Measurements from ENCODE around the gene GCH1. TPM values are rescaled to one million over a fixed set of nuclear protein-coding genes. Genes with fewer than 3 reads are reported as not detected.

The GCH1 gene
- total RNA-seq, 6 experiments from 2014 or later: 41.5 to 93.6 (median 58.1) TPM

GRCh38 chr14:54853339-54853738 is 49.3 kb downstream of the GCH1 start:
- intact Hi-C loops (cut with DNase I): no loop called here
- Histone ChIP-seq H3K27ac (no peak overlapping the region), H3K4me3 (no peak overlapping the region), H3K27me3 (no peaks in the 10 kb centered on the region), H3K36me3 (no peaks in the 10 kb centered on the region), H3K9me3 (no peaks in the 10 kb centered on the region), H3K4me1 (peaks cover 0 to 24% (median 3%) of the 10 kb centered on the region in 4 donors)
- no peak for ATAC-seq
- WGBS (ENCODE audit: insufficient coverage, low coverage, low lambda C conversion rate, missing lambda C conversion rate): 90% methylated on average over 3 of the region's 3 CpGs
- DNase-seq: no peak
- TF ChIP-seq POLR2A (IDR thresholded peaks at IDR 0.05) (no peak), CTCF (IDR thresholded peaks at IDR 0.05) (no peak)

GRCh38 chr14:54852215-54852614 is 50.4 kb downstream of the GCH1 start:
- TF ChIP-seq CTCF (IDR thresholded peaks at IDR 0.05) (no peak), POLR2A (IDR thresholded peaks at IDR 0.05) (no peak)
- no peak overlapping the region for H3K27ac ChIP-seq
- intact Hi-C loops (cut with DNase I): no loop called here
- H3K4me3 ChIP-seq: no peak overlapping the region
- ATAC-seq (peak; percentile 42 to 85 (median 77)), DNase-seq (no peak)
- peaks cover 0 to 24% (median 3%) of the 10 kb centered on the region in 4 donors for H3K4me1 ChIP-seq
- 75% methylated on average over 1 of the region's 3 CpGs for WGBS (ENCODE audit: insufficient coverage, low coverage, low lambda C conversion rate, missing lambda C conversion rate)
- no peaks in the 10 kb centered on the region for H3K9me3 ChIP-seq
- H3K36me3 ChIP-seq: no peaks in the 10 kb centered on the region
- H3K27me3 ChIP-seq: no peaks in the 10 kb centered on the region

- intact Hi-C loops (cut with DNase I): no loop called here
- no peak for DNase-seq
- H3K9me3 ChIP-seq: no peaks in the 10 kb centered on the region
- H3K27me3 ChIP-seq: no peaks in the 10 kb centered on the region
- no peaks in the 10 kb centered on the region for H3K36me3 ChIP-seq
- no peak for ATAC-seq
- 91% methylated on average over 1 of the region's 1 CpG for WGBS (ENCODE audit: insufficient coverage, low coverage, low lambda C conversion rate, missing lambda C conversion rate)
- peaks cover 0 to 27% (median 8%) of the 10 kb centered on the region in 4 donors for H3K4me1 ChIP-seq
- H3K4me3 ChIP-seq: no peak overlapping the region
- no peak overlapping the region for H3K27ac ChIP-seq
- no peak for TF ChIP-seq CTCF (IDR thresholded peaks at IDR 0.05)
- TF ChIP-seq POLR2A (IDR thresholded peaks at IDR 0.05): no peak
Measured at GRCh38 chr14:54848910-54849309, 53.7 kb downstream of the GCH1 start.

GRCh38 chr14:54845641-54846040 is 57.0 kb downstream of the GCH1 start:
- H3K9me3 ChIP-seq: no peaks in the 10 kb centered on the region
- peak; percentile 30 to 43 (median 39) for ATAC-seq
- H3K4me3 ChIP-seq: no peak overlapping the region
- H3K4me1 ChIP-seq: peaks cover 0 to 42% (median 16%) of the 10 kb centered on the region in 4 donors
- intact Hi-C loops (cut with DNase I): no loop called here
- no peaks in the 10 kb centered on the region for H3K27me3 ChIP-seq
- H3K27ac ChIP-seq: peak overlapping the region in 2 of 3 donors; percentile 75 to 96
- 45% methylated on average over 5 of the region's 7 CpGs for WGBS (ENCODE audit: insufficient coverage, low coverage, low lambda C conversion rate, missing lambda C conversion rate)
- DNase-seq: no peak
- TF ChIP-seq POLR2A (IDR thresholded peaks at IDR 0.05) (no peak), CTCF (IDR thresholded peaks at IDR 0.05) (no peak)
- H3K36me3 ChIP-seq: peaks cover 0 to 3% (median 0%) of the 10 kb centered on the region in 4 donors

- Histone ChIP-seq H3K27ac (peak overlapping the region; percentile 31 to 96 (median 75)), H3K9me3 (no peaks in the 10 kb centered on the region), H3K27me3 (no peaks in the 10 kb centered on the region), H3K4me1 (peaks cover 0 to 51% (median 21%) of the 10 kb centered on the region in 4 donors), H3K36me3 (peaks cover 0 to 3% (median 0%) of the 10 kb centered on the region in 4 donors), H3K4me3 (no peak overlapping the region)
- TF ChIP-seq POLR2A (IDR thresholded peaks at IDR 0.05) (no peak), CTCF (IDR thresholded peaks at IDR 0.05) (no peak)
- 40% methylated on average over 2 of the region's 2 CpGs for WGBS (ENCODE audit: insufficient coverage, low coverage, low lambda C conversion rate, missing lambda C conversion rate)
- DNase-seq (no peak), ATAC-seq (peak; percentile 52 to 65 (median 62))
- intact Hi-C loops (cut with DNase I): no loop called here
Measured at GRCh38 chr14:54844479-54844878, 58.1 kb downstream of the GCH1 start.

Measured in right lobe of liver (tissue), 6 donors.